Sigmoid colon (tissue), 7 donors: ENCODE measurements around the gene SENP3. TPM values are rescaled to one million over a fixed set of nuclear protein-coding genes. Genes with fewer than 3 reads are reported as not detected.

Experiments used
- DNase-seq: peaks from one replicate; pipeline ENCODE4 v3.0.0-alpha.2; 2019
- H3K27ac ChIP-seq, 4 donors: fragments of 200-600 bp; sonication (generic); one replicate each; pipeline ENCODE4 v1.5.1; 2016 to 2019; ENCODE audit warnings: mild to moderate bottlenecking in 1 of 4
- H3K27me3 ChIP-seq, 3 donors: fragments of 200-600 bp; sonication (generic); one replicate each; pipeline ENCODE4 v1.5.1; 2019; ENCODE audit warnings: mild to moderate bottlenecking in 1 of 3
- H3K36me3 ChIP-seq, 4 donors: fragments of 200-600 bp; sonication (generic); one replicate each; pipeline ENCODE4 v1.5.1; 2016 to 2019
- H3K4me1 ChIP-seq, 4 donors: fragments of 200-600 bp; sonication (generic); one replicate each; pipeline ENCODE4 v1.5.1; 2017 to 2019
- H3K4me3 ChIP-seq, 4 donors: fragments of 200-600 bp; sonication (generic); one replicate each; pipeline ENCODE4 v1.5.1; 2017 to 2019; ENCODE audit warnings: mild to moderate bottlenecking in 2 of 4, moderate library complexity in 1 of 4
- H3K9me3 ChIP-seq, 4 donors: fragments of 200-600 bp in 3 of 4; sonication (generic) in 3 of 4; one replicate each; pipeline versions ENCODE4 v1.5.1 to v1.6.1; 2013 to 2019
- CTCF ChIP-seq, 4 experiments: fragments of 450-650 bp in 3 of 4; fragments of 200-600 bp in 1 of 4; IDR thresholded peaks; one replicate each; pipeline ENCODE4 v1.5.1; 2016 to 2019; ENCODE audit warnings: antibody characterized with exemption in 4 of 4, mild to moderate bottlenecking in 3 of 4, moderate library complexity in 2 of 4
- EP300 ChIP-seq, 4 donors: sonication (generic); formaldehyde crosslinking; IDR thresholded peaks; one replicate each; pipeline ENCODE4 v1.6.1; 2017; ENCODE audit warnings: antibody characterized with exemption in 4 of 4
- POLR2A ChIP-seq, 2 donors: fragments of 450-650 bp; IDR thresholded peaks; one replicate each; pipeline ENCODE4 v1.6.1; 2016; ENCODE audit warnings: antibody characterized with exemption in 2 of 2, mild to moderate bottlenecking in 2 of 2, moderate library complexity in 2 of 2
- POLR2AphosphoS5 ChIP-seq, 4 donors: sonication (generic); formaldehyde crosslinking; IDR thresholded peaks; one replicate each; pipeline ENCODE4 v1.6.1; 2017; ENCODE audit warnings: antibody characterized with exemption in 4 of 4
- WGBS, 2 donors: extraction: QIAGEN DNeasy Blood & Tissue Kit; methylation state at CpG; one replicate each; pipeline ENCODE4 v1.1.7; 2013; 5-methylcytosine and 5-hydroxymethylcytosine counted together
- intact Hi-C: fragments of 100-400 bp; cut with DNase I; formaldehyde crosslinking; loops from one replicate; pipeline ENCODE4 v1.15.1; 2023
- polyA plus RNA-seq, 3 donors: library from polyadenylated mRNA; stranded (reverse); fragments of 200-250 nt; gene quantifications; one replicate each; pipeline ENCODE4 v1.2.3, GENCODE V29; 2013
- total RNA-seq, 4 donors: library from RNA; depleted of rRNA; stranded (reverse); fragments of >200 nt; gene quantifications; one replicate each; pipeline ENCODE4 v1.1.0, GENCODE V29; 2016
- donor health status: healthy with polysubstance abuse.
- donor health status: Bipolar disorder and iron deficiency.
- donor health status: healthy.

SENP3 gene
- total and polyA plus RNA-seq, 7 donors, result 28.2 to 91.1 (median 73.5) TPM

- 4 to 14% methylated on average over 21 of the region's 21 CpGs for WGBS, 2 donors
- DNase-seq, result peak; percentile 96
Observed at GRCh38 chr17:7557775-7558543, 3.8 kb upstream of the SENP3 start.

GRCh38 chr17:7558544-7559319, 3.0 kb upstream of the SENP3 start, which contains the start of gene TNFSF13:
TNFSF13 (plus strand) TSS chr17:7558750; CDS start chr17:7559040, 290 bp downstream.
- Histone ChIP-seq H3K9me3 (no peaks in the 10 kb centered on the region), H3K27me3 (no peaks in the 10 kb centered on the region), H3K36me3 (peaks cover 0 to 11% (median 5%) of the 10 kb centered on the region in 4 donors), H3K4me3 (peak within 1 kb of the TSS; percentile 15 to 97 (median 84)), H3K27ac (peak within 1 kb of the TSS; percentile 89 to 98 (median 97)), H3K4me1 (peaks cover 0 to 58% (median 54%) of the 10 kb centered on the region in 4 donors)
- intact Hi-C loops, result no loop called here
- 10 to 26% methylated on average over 16 of the region's 16 CpGs for WGBS, 2 donors
- no peak for TF ChIP-seq EP300 (IDR thresholded peaks at IDR 0.05)
- TF ChIP-seq POLR2AphosphoS5 (IDR thresholded peaks at IDR 0.05), result peak in 1 of 4 donors; percentile 54
- peak in 1 of 2 donors; percentile 7 for TF ChIP-seq POLR2A (IDR thresholded peaks at IDR 0.05)
- TF ChIP-seq CTCF (IDR thresholded peaks at IDR 0.05), result no peak
- DNase-seq, result peak; percentile 87

More at GRCh38 chr17:7557775-7558543, 3.8 kb upstream of the SENP3 start:
- Histone ChIP-seq H3K36me3 (peaks cover 0 to 5% (median 0%) of the 10 kb centered on the region in 4 donors), H3K27me3 (no peaks in the 10 kb centered on the region), H3K4me3 (peak overlapping the region; percentile 2 to 97 (median 84)), H3K27ac (peak overlapping the region; percentile 89 to 98 (median 97)), H3K4me1 (peaks cover 0 to 50% (median 47%) of the 10 kb centered on the region in 4 donors), H3K9me3 (no peaks in the 10 kb centered on the region)
- intact Hi-C loops, result no loop called here
- TF ChIP-seq CTCF (IDR thresholded peaks at IDR 0.05), result no peak
- TF ChIP-seq EP300 (IDR thresholded peaks at IDR 0.05), result peak in 2 of 4 donors; percentile 35 to 36
- peak; percentile 72 to 90 (median 82) for TF ChIP-seq POLR2AphosphoS5 (IDR thresholded peaks at IDR 0.05)
- TF ChIP-seq POLR2A (IDR thresholded peaks at IDR 0.05), result peak; percentile 43 to 85

- Histone ChIP-seq H3K36me3 (peaks cover 3 to 14% (median 12%) of the 10 kb centered on the region in 4 donors), H3K27ac (peak overlapping the region; percentile 89 to 98 (median 97)), H3K9me3 (no peaks in the 10 kb centered on the region), H3K4me1 (peaks cover 0 to 66% (median 62%) of the 10 kb centered on the region in 4 donors), H3K4me3 (peak overlapping the region in 3 of 4 donors; percentile 73 to 97 (median 94)), H3K27me3 (no peaks in the 10 kb centered on the region)
- 21 to 67% methylated on average over 18 of the region's 18 CpGs for WGBS, 2 donors
- DNase-seq, result no peak
- intact Hi-C loops, result loop anchor here (2.0 to 10.0 kb wide), 6 partner anchors 55 to 305 kb away; partner anchors contain the start of genes CTDNEP1, ELP5, FXR2 and NEURL4
- TF ChIP-seq POLR2A (IDR thresholded peaks at IDR 0.05) (no peak), CTCF (IDR thresholded peaks at IDR 0.05) (no peak), POLR2AphosphoS5 (IDR thresholded peaks at IDR 0.05) (no peak), EP300 (IDR thresholded peaks at IDR 0.05) (no peak)
Observed at GRCh38 chr17:7559320-7560171, 2.2 kb upstream of the SENP3 start.
